ENCODE results near the gene RHBDD2. TPM values are rescaled to one million over a fixed set of nuclear protein-coding genes. Genes with fewer than 3 reads are reported as not detected.

RHBDD2 gene
- total RNA-seq, 1 donor from 2014 or later: 37.5 TPM

DNA sequence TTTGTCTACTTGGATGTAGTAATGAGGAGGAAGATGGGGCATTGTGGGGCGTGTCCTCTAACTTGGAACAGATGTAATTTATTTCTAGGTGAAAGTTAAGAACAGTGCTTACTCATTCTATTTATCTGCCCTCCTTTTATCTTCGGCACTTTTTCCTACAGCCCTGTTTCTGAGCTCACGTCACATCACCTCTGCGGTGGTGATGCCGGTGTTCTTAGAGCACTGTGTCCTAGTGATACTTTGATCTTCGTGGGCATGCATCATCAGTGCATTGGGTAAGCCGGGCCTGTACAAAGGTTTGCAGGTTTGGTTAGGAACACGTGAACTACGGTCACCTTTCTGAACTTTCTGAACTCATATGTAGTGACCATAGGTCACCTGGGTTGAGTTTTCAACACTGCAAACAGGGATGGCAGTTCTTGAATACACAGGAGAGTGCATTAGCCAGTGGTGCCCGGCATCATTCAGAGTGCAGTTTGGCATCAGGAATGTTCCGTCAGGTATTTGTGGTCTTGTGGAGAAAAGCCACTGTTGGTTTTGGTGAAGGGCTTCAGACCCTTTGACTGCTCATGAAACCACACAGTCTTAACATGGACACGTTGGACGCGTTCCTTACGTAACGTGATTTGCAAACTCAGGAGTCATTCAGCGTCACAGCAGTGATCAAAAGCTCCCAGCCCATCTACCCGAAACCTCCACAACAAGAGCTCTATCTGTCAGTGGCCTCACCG, 41.8 kb downstream of the RHBDD2 start:
- ATAC-seq: peak; percentile 76

DNA sequence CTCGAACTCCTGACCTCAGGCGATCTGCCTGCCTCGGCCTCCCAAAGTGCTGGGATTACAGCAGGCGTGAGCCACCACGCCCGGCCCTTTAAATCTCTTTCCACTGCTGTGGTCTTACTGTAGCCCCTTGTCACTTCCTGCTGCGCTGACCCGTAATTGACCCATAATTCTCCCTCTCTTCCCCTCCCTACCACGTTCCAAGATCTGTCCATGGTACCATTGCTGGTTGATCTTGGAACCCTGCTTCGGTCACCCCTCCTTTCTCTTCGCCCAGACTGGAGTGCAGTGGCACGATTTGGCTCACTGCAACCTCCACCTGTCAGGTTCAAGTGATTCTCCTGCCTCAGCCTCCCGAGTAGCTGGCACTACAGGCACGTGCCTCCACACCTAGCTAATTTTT, 42.6 kb downstream of the RHBDD2 start:
- no peak for ATAC-seq

DNA sequence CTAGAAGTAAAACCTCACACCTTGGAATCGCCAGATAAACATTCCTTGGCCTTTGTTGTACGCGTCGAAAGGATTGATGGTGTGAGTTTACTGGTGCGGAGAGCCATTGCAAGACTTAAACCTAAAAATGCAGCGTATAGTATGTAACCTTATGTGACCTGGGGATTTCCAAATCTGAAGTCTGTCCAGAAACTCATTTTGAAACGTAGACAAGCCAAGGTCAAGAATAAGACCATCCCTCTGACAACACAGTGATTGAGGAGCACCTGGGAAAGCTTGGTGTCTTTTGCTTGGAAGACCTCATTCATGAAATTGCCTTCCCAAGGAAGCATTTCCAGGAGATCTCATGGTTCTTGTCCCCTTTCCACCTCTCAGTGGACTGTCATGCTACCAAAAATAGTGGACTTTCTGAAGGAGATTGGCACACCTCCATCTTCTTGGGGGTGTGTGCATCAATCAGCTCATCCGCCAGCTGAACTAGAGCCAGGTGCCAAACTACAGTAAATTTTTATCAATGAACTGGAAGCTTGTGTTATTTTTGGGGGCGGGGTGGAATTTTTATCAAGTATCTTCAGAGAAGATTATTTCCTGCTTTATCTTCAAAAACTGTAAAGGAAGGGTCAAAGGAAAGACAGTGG, 44.3 kb downstream of the RHBDD2 start:
- ATAC-seq: no peak

DNA sequence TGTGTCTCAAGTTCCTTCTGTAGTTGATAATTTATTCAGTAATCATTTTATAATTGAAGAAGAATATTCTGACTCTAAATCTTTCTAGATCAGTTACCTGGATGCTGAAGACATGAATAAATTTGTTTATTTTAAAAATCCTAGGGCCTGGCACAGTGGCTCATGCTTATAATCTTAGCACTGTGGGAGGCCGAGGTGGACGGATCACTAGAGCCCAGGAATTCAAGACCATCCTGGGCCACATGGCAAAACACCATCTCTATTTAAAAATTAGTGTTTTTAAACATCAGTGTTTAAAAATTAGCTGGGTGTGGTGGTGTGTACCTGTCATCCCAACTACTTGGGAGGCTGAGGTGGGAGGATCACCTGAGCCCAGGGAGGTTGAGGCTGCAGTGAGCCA, 45.4 kb downstream of the RHBDD2 start:
- no peak for ATAC-seq

DNA sequence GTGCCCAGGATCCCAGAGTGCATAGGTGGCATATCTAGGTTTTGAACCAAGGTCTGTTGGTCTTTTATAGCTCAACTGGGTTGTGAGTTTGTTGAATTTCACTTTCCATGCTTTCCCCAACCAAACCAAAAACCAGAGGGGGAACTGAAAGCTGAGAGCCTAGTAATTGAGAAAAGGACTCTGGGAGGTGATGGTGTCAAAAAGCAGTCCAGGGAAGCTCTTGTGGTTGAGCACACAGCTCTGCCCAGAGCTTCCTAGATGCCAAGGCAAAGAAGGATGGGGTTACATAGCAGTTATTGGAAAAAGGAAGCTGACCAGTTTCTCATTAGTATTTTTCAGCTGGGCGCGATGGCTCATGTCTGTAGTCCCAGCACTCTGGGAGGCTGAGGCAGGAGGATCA, 46.1 kb downstream of the RHBDD2 start:
- no peak for ATAC-seq

DNA sequence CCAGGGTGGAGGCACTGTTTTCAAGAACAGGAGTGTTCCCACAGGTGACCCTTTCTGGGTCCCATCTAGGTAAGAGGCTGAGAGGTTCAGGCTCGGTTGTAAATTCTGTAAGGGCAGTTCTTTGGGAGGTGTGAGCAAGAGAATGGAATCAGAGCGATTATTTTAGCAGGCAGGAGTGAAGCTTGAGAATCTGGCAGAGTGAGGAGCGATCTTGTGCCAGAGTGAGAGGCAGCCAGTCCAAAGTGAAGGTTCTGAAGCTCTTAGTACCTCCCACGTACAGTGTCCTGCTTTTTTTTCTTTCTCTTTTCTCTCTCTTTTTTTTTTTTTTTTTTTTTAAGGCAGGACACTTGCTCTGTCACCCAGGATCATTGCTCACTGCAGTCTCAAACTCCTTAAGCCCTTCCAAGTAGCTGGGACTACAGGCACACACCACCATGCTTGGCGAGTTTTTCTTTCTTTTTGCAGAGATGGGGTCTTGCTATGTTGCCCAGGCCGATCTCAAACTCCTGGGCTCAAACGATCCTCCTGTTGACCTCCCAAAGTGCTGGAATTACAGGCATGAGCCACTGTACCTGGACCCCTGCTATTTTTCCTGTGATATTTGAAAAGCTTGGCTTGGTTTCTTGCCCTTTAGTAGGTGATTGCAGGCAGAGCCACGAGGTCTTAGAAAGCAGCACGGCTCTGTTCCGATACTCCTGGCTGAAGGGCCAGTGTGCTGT, 47.0 kb downstream of the RHBDD2 start:
- no peak for ATAC-seq

DNA sequence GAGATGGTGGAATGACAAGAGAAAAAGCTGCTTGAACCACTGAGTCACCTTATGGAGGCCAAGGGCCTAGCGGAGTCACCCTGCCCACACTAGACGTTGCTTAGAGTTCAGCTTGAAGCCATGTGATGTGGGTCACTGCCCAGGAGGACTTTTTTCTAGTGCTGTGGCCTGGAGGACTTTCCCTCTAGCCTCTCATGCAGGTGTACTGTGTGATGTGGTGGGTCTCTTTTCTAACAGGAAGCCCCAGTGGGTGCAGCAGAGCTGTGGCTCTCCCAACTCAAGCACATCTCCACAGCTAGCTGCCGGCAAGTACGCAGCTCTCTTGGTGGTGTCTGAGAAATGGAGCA, 49.7 kb downstream of the RHBDD2 start:
- no peak for ATAC-seq

DNA sequence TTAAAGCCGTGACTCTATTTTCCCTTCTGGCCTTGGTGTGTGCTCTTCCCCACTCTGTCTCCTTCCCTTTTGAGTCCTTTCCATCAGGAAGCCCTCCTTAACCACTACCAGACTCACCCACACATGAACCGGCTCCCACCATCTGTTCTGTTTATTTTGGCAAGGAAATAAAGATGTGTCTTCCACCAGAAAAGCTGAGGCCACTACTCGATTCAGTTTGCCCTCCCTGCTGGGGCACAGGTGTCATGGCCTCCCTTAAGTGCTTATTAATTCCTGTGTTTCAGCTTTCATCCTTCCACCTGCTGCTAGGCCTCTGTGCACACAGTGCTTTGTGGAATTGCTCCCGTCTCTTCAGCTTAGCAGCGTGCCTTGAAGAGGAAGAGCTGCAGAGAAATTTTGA, 52.8 kb downstream of the RHBDD2 start:
- no peak for ATAC-seq

DNA sequence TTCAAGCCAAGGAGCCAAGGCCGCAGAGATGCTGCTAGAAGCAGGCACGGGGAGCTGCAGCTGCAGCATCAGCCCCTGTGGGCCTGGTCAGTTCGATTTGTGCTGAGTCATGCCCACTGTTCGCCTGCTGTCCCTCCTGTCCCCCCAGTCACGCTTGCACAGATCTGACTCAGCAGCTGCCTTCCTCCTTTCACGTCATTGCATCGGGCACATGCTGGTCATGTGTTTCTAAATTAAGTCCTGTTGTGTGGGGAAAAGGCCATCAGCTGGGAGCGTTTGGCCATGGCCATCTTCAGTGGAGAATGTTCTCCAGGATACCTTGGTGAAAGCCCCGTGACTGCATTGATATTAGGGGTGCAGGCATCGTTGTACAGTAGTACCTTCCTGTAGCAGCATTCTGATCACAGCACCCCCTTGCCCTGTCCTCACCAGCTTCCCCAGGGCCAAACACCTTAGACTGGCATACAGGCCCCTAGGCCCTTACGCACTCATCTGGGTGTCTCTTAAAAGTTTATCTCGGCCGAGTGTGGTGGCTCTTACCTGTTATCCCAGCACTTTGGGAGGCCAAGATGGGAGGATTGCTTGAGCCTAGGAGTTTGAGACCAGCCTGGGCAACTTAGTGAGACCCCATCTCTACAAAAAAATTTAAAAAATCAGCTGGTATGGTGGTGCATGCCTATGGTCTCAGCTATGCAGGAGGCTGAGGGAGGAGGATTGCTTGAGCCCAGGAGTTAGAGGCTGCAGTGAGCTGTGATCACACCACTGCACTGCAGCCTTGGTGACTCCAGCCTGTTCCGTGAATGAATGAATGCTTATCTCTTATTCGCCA, 59.3 kb downstream of the RHBDD2 start:
- peak; percentile 14 for ATAC-seq

Other genes starting within 250 kb of the RHBDD2 start
- gene HIP1, start 140.1 kb upstream of the RHBDD2 start, total RNA-seq: 5.4 TPM
- not detected for gene CCL26, start 106.8 kb upstream of the RHBDD2 start, total RNA-seq
- 0.56 TPM for gene CCL24, start 65.2 kb upstream of the RHBDD2 start, total RNA-seq
- gene POR, start 36.1 kb downstream of the RHBDD2 start, total RNA-seq: 137 TPM
- gene TMEM120A, start 115.6 kb downstream of the RHBDD2 start, total RNA-seq: 33.9 TPM
- 37.6 TPM for gene STYXL1, start 169.0 kb downstream of the RHBDD2 start, total RNA-seq
- gene MDH2, start 169.1 kb downstream of the RHBDD2 start, total RNA-seq: 204 TPM